Stimulated activated CD4-positive, alpha-beta T cell treated with anti-CD3 and anti-CD28 coated beads, Interleukin-15, amount 100 ng/mL, for 24 hours (primary cell): ENCODE data around the gene BORCS6.
A peak's percentile ranks its signal among the peaks of the same experiment; 100 is the strongest.
"Not testable (repeated sequence)": the region's sequence is repeated elsewhere in the genome, so short reads cannot be mapped to it uniquely, and the experiment has no call there.

Experiments
- DNase-seq: peaks from one replicate; pipeline ENCODE4 v3.0.0-alpha.2; 2020

Gene BORCS6

GRCh38 chr17:8173056-8173870, 16.7 kb downstream of the BORCS6 start:
- DNase-seq: peak; percentile 88

- not testable (repeated sequence) for DNase-seq
These were observed 19.8 kb downstream of the BORCS6 start for GRCh38 chr17:8170186-8170585.

- no peak for DNase-seq
These were observed 22.5 kb downstream of the BORCS6 start for GRCh38 chr17:8167526-8167925.

- no peak for DNase-seq
These were observed 23.2 kb downstream of the BORCS6 start for GRCh38 chr17:8166731-8167130.

GRCh38 chr17:8164815-8165131, 25.2 kb downstream of the BORCS6 start:
- no peak for DNase-seq

- peak; percentile 89 for DNase-seq
These were observed 25.8 kb downstream of the BORCS6 start for GRCh38 chr17:8163978-8164814.

GRCh38 chr17:8162997-8163977, 26.7 kb downstream of the BORCS6 start:
- DNase-seq: peak; percentile 38

- DNase-seq: peak; percentile 85
These were observed 27.6 kb downstream of the BORCS6 start, which contains the start of gene VAMP2 for GRCh38 chr17:8162233-8162996. VAMP2 (minus strand) TSS chr17:8162948; CDS start chr17:8162879, 69 bp downstream.

GRCh38 chr17:8161289-8162232, 28.4 kb downstream of the BORCS6 start:
- no peak for DNase-seq

GRCh38 chr17:8160741-8161221, 29.2 kb downstream of the BORCS6 start:
- peak; percentile 40 for DNase-seq

- DNase-seq: no peak
These were observed 29.8 kb downstream of the BORCS6 start for GRCh38 chr17:8160224-8160577.

- DNase-seq: no peak
These were observed 30.3 kb downstream of the BORCS6 start for GRCh38 chr17:8159459-8160223.

- no peak for DNase-seq
These were observed 31.0 kb downstream of the BORCS6 start for GRCh38 chr17:8159032-8159400.

GRCh38 chr17:8158267-8159031, 31.5 kb downstream of the BORCS6 start:
- DNase-seq: peak; percentile 92

GRCh38 chr17:8156246-8156992, 33.6 kb downstream of the BORCS6 start:
- DNase-seq: peak; percentile 100

- DNase-seq: no peak
These were observed 34.1 kb downstream of the BORCS6 start for GRCh38 chr17:8155996-8156245.

- DNase-seq: no peak
These were observed 34.6 kb downstream of the BORCS6 start for GRCh38 chr17:8155231-8155995.

- DNase-seq: no peak
These were observed 35.3 kb downstream of the BORCS6 start for GRCh38 chr17:8154608-8155155.
